ENCODE data around the gene ALPG. TPM values are rescaled to one million over a fixed set of nuclear protein-coding genes. Genes with fewer than 3 reads are reported as not detected.

Gene ALPG
- polyA plus RNA-seq: not detected in 2 replicates

DNA sequence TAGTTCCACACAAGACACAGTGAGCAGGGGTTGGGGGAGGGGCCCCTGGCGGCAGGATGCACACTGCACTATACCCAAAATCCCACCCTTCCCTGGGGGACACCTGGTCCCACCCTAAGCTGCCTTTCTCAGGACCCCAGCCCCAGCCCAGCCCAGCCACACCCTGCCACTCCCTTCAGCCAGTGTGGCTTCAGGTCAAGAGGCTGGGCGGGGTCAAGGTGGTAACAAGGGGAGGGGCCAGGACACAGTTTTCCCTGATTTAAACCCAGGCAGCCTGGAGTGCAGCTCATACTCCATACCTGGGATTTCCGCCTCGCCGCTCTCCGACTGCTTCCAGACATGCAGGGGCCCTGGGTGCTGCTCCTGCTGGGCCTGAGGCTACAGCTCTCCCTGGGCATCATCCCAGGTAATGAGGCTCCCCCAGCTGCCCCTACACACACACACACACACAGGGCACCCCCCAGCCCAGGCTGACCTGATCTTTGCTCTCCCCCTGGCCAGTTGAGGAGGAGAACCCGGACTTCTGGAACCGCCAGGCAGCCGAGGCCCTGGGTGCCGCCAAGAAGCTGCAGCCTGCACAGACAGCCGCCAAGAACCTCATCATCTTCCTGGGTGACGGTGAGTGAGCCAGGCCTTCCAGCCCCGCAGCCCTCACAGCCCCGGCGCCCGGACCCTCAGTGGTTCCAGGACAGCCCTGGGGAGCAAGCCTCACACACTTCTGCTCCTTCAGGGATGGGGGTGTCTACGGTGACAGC is at the start of gene ALPG:
ALPG (plus strand) TSS at position 289 of the 755 bp plus-strand sequence; CDS start at position 340, 51 bp downstream.

GRCh38 chr2:232378735-232379151 is 27.9 kb upstream of the ALPG start, which contains the start of gene ALPP:
Gene ALPP, plus strand, starts transcription at chr2:232378751. Its CDS starts 52 bp downstream, at chr2:232378803.

DNA sequence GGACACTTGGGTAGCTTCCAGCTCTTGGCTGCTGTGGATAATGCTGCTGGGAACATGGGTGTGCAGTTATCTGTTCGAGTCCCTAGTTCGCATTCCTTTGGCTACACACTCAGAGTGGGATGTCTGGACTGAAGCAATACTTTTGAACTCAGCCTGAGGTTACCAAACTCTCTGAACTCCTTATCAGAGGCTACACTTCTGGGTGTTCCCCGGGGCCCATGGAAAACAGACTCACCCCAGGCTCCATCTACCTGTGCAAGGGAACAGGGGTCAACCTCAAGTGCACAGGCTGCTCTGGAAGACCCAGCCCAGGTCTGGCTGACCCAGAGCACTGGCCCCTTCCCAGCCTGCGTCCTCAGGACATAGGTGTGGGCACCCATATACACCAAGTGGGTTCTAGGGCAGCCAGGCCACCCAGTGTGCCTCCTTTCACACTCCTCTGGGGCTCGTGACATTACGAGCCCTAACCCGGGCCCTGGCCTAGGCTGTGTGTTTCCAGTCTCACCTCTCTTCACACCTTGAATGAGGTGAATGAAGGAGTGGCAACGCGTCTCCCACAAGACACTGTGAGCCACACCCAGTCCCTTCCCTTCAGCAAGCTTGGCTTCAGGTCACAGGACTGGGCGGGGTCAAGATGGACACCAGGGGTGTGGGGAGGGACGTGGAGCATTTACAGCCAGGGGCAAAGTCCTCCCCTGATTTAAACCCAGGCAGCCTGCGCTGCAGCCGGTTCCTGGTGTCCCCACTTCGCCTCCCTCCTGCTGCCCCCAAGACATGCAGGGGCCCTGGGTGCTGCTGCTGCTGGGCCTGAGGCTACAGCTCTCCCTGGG is 49.0 kb downstream of the ALPG start, which contains the start of gene ALPI:
ALPI (plus strand) TSS at position 728 of the 830 bp plus-strand sequence; CDS start at position 775, 47 bp downstream.

Other genes with a start within 250 kb of the ALPG start
- not detected in 2 replicates for gene ALPP, start 28.1 kb upstream of the ALPG start, polyA plus RNA-seq
- not detected in 2 replicates for gene ALPI, start 49.3 kb downstream of the ALPG start, polyA plus RNA-seq
- gene ECEL1, start 81.0 kb downstream of the ALPG start, polyA plus RNA-seq: not detected in 2 replicates
- not detected in 2 replicates for gene PRSS56, start 113.5 kb downstream of the ALPG start, polyA plus RNA-seq
- gene CHRND, start 119.3 kb downstream of the ALPG start, polyA plus RNA-seq: not detected in 2 replicates
- not detected in 2 replicates for gene CHRNG, start 132.8 kb downstream of the ALPG start, polyA plus RNA-seq
- 0.28 and 0.84 TPM in 2 replicates for gene TIGD1, start 143.7 kb downstream of the ALPG start, polyA plus RNA-seq
- 31.7 and 44.0 TPM in 2 replicates for gene EIF4E2, start 143.8 kb downstream of the ALPG start, polyA plus RNA-seq
- 0.15 TPM in 1 of 2 replicates, not detected in the other for gene EFHD1, start 226.8 kb downstream of the ALPG start, polyA plus RNA-seq

Measured in Purkinje cell (primary cell).